ENCODE results near the gene ITPR2.
"Not testable (repeated sequence)": the region's sequence is repeated elsewhere in the genome, so short reads cannot be mapped to it uniquely, and the experiment has no call there.

ITPR2 gene

DNA sequence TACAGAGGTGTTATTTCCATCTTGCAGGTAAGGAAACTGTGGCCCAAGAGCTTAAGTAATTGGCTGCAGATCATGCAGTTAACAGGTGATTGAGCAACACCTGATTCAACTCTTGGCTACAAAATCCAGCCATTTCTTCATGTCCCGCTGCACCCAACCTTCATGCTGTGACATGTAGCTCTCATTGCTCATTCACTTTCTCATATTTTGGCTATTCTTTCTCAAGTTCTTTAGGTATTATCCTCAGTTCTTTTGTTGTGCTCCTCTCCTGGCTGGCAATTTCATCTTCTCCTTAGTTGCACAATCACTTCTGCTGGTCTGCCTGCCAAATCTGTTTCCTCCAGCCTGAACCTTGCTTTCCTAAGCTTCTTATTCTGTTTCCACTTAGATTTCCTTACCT, 336.8 kb downstream of the ITPR2 start:
- DNase-seq = no peak

DNA sequence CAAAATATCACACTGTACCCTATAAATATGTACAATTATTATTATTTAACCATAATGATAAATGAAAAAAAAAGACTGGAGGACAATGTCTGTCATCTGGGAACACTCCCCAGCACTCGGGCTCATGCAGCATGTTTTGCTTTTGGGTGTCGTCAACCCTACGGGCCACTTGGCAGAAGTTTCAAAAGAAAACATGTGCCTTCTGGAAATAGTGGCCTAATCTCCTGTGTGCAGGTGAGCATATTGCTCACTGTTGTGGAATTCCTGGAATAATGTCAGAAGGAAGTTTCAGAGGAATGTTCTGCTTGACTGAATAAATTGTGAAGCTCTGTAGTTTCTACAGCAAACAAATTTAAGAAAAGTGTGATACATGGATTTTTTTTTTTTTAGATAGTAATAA, 339.3 kb downstream of the ITPR2 start:
- DNase-seq = no peak

DNA sequence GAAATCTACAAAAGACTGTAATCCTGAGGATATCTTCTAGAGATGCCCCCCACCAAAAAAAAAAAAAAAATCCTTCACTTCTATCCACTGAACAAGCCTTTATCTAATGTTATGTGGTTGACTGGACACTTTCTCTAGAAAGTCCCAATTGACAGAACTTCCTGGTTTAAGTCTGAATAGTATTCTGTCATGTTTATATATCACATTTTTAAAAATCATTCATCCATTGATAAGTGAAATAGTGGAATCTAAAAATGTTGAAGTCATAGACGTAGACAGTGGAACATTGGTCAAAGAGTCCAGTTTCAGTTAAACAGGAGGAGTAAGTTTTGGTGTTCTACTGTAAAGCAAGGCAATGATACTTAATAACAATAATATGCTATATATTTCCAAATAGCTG, 340.6 kb downstream of the ITPR2 start:
- no peak for DNase-seq

DNA sequence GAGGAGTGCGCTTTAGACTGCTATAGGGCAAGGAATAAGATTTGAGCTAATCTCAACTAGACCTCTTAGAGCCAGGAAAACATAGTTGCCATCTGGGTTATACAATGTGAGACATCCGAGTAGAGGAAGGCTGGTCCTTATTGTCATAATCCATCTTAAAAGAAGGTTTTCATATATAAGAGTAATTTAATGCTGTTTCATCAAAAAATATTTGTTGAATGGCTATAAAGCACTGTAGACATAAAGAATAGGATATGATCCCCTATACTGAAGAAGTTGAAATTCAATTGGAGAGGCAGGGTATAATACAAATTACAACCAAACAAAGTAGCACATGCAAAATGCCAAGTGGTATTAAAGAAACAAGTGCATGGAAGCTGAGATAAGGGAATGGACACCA, 343.1 kb downstream of the ITPR2 start:
- no peak for DNase-seq

DNA sequence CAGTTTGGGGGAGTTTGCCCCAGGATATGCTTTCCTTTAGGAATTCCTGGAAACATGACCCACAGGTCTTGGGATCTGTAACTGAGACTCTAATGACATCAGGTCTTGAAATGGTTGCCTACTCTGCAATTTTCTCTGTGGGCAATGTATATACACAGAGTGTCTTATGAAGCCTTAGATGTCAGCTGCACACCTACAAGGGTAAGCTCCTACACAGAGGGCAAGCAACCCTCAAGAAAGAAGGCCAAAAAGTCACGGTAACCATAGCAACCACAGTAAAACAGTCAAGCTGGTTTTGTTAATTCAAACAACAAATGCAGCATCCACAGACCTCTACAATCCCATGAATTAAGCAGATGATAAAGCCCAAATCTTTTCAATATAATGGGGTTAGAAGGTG, 344.6 kb downstream of the ITPR2 start:
- DNase-seq = no peak

DNA sequence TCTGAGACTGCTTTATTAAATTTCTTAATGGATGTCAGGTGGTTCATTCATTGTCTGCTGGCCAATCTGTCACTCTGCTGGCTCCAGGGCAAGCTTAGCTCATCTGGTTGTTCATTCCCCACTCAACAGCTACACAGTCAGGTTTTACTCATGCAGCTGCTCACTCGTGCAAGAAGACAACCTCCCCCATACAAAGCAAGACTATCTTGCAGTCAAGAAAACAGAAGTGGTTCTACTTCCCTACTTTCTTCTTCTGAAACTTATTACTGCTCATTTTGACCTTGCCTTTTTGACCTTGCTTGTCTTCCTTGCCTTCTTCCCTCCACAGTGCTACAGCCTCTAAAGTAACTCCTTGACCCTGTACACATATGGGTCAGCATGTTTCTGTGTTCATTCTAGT, 359.7 kb downstream of the ITPR2 start:
- no peak for DNase-seq

DNA sequence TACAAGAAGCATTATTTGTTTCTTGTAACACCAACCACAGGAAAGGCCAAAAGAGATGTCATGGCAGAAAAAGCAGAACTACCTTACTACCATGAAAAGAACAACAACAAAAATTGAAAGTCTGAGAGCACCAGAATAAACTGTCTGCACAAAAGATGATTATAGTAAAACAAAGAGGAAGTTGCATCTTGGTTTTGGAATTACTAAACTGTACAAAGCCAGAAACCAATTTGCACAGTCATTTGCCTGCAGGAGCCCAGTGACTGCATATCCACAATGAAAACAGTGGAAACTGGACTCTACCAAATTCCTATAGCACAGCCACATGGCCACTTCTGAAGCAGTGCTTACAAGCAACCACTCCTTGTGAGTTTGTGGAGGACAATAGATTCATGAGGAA, 361.4 kb downstream of the ITPR2 start:
- no peak for DNase-seq

DNA sequence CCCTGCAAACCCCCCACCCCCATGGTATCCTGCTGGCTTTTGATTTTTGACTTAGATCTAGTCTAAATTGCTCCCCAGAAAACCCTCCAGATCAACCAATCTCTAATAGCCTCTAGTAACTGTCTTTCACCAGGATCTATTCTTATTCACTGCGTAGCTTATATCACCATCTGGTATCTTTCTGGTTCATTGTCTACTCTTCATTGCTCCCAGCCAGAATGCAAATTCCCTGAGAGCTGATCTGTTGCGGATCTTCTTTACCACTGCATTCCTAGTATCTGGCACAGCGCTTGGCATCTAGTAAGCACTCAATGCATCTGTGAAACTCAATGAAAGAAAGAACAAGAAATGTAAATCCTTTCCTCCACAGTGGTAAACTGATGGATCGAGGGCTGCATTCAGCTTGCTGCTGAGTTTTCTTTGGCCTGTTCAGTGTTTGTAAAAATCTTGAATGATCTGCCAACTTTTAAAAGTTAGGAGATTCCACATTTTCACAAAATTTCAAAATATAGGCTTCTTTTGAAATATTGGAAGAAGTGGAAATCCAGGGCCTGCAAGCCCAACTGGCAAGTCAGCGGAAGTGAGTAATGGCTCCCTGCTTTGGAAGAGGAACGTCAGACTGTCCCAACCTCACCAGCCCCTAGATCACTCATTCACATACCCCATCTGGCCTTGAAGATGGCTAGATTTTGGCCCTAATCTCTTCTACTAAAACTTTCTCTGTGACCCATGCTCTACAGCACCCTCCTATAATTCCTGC, 363.4 kb downstream of the ITPR2 start:
- no peak for DNase-seq

DNA sequence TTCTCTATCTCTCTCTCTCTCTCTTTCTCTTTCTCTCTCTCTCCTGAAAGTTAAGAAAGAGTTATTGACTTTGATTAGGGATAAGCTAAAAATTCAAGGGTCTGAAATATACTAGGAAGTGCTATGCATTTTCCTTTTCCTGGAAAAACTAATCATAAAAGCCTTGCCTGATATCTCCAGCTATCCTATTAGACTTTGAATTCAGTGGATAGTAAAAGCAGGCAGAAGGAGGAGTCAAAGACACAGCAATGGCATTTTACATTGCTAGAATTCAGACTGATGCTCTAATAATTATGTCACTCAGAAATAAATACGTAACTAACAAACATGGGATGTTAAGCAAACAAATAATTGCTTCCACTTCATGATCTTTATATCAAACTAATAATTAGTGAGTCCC, 365.6 kb downstream of the ITPR2 start:
- no peak for DNase-seq

DNA sequence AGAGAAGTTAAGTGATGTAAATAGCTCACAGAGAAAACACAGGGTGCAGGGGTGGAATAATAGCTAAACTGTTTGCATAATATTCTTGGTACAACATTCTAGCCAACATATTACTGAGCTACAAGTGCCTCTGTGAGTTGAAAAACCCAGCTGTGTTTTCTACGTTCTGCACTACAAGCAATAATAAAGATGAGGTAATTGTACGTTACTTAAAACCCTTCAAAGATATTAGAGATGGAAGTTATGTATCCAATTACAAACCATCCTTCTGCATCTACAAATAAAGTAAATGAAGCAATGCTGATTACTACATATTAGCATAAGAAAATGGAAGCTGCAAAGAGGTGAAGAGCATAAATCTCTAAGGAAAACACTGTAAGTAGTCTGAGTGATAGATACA, 366.3 kb downstream of the ITPR2 start:
- no peak for DNase-seq

DNA sequence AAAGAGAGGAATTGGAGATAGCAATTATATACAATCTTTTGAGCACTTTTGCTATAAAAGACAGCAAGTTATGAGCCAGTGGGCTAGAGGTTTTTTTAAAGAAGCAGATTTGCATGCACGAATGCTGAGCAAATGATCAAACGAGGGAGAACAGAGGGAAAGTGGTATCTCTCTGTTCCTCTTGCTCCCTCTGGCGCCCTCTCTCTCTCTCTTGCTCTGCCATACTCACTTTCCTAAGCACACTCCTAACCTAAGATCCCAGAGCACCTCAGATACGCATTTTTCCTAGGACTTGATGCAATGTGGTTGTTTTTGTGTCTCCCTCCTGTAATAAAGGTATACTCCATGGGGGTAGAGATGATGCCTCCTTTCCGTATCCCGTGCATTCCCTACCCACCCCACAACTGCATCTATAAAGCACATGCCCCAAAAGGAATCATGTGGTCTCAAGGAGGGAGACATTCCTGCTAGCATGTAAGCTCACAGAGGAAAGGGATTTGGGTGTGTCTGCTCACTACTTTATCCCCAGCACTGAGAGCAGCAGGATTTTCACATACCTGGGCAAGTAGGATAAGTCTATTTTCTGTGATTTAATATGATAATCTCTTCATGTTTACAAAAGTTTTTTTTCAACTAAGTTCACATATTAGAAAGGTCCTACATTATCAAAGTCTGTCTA, 367.4 kb downstream of the ITPR2 start:
- DNase-seq = no peak

DNA sequence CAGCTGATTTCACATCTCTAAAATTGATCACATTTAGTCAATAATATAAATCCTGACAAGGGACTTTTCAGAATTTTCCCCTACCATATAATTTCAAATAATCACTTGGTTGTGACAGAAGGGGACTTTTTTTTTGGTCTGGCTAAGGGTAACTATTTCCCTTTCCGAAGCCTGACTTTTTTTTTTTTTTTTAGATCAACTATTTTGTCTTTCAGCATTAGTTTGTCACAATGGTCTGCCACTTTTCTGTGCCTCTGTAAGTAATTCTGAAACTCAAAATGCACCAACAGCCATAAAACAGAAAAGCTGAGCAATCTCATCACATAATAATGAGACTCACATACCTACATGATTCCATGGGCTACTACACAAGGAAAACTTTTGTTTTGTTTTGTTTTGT, 371.2 kb downstream of the ITPR2 start:
- DNase-seq = no peak

DNA sequence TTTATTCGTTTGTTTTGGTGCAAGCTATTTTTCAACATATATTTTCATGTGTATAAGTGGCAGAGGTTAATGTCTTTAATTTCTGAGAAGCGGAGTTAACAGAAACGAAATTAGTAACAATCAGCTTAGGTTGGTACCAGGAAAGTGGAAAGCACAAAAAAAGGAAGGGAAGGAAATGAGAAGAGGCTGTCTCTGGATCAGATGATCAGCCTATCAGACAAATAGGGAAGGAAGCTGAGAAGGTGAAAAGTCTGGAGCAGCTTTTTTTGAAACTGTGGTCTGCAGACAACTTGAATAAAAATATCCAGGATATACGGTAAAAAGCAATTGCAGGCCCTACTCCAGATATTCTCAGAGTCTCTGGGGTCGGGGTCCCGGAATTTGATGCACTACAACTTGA, 372.6 kb downstream of the ITPR2 start:
- DNase-seq = no peak

DNA sequence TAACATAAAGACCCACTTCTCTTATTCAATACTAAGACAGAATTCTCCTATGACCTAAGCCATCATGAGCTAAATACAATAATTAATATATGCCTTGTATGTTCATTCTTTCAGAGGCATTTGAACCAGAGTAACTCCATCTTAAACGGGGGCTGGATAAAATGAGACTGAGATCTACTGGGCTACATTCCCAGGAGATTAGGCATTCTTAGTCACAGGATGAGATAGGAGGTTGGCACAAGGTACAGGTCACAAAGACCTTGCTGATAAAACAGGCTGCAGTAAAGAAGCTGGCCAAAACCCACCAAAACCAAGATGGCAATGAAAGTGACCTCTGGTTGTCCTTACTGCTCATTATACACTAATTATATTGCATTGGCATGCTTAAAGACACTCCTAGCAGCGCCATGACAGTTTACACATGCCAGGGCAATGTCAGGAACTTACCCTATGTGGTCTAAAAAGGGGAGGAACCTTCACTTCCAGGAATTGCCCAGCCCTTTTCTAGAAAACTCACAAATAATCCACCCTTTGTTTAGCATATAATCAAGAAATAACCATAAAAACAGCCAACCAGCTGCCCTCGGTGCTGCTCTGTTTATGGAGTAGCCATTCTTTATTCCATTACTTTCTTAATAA, 376.9 kb downstream of the ITPR2 start:
- no peak for DNase-seq

DNA sequence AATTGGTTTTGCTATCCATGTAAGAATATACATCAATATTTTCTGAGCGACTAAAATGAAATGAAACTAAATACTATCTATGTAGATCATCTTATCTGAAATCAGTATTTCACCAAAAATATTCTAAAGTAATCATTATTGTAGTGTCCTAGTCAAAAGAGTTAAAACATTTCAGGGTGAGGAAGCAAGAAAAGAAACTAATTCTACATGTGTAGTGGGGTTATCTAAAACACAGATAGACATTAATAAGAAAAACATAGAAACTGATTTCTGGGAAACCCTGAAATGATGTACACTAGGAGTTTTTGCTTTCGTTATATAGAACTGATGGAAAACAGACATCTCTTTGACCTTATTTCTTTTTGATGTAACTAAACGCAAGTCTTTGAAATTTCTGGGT, 379.7 kb downstream of the ITPR2 start:
- no peak for DNase-seq

DNA sequence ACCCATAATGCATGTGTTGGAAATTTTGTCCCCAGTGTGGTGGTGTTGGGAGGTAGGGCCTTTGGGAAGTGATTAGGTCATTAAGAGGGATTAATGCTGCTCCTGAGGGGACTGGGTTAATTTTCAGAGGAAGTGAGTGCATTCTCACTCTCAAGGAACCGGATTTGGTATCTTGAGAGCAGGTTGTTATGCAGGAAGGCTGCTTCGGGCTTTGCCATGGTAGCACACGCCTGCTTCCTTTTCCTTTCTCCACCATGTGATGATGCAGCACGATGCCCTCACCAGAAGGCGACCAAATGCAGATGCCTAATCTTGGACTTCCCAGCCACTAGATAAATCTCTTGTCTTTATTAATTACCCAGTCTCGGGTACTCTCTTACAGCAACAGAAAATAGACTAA, 380.5 kb downstream of the ITPR2 start:
- no peak for DNase-seq

DNA sequence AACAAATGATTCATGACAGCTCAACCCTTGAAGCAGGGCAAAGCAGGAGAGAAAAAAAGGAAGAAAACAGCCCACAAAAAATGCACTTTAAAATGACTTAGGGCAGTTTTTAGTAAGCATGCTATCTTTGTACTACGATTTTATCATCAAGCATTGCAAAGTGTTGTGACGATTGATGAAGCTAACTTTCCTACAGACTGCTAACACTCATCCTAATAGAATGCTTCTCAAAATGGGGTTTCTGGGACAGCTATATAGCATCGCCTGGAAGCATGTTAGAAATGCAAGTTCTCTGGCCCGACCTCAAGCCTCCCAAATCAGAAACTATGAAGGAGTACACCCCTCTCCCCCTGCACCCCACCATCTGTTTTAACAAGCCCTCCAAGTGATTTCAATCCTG, 381.2 kb downstream of the ITPR2 start:
- DNase-seq = no peak

DNA sequence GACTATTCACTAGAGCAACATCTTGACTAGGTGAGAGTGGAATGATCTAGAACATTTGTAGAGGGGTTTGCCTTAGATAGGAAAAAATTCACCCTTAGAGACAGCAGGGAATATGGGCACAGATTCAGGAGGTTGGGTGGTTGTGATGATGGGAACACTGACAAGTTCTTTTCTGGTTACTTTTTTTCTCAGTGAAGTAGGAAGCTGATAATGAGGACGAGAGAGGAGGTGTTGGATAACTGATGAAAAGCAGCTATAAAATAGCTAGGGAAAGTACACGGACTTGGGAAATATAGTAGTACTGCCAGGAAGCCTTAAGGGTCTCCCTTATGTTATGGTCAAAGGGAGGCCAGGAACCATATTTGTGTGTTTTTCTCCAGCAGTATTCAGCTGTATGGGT, 387.1 kb downstream of the ITPR2 start:
- no peak for DNase-seq

DNA sequence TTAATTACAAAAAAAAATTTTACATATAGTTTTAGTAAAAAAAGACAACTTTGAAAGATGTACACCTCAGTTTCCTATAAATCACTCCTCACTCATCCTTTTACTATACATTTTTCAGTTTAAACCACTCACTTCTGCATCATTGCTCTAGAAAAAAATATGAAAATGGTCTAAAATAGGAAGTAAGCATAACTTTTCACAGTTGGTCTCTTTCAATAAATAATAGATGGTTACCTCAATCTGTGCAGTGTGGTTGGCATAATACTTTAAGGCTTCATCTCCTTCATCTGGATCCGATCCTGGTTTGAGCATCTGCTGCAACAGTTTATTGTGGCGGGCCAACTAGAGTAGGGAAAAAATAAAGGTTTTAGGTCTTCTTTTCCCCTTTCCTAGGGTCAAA, 389.7 kb downstream of the ITPR2 start:
- DNase-seq = no peak

DNA sequence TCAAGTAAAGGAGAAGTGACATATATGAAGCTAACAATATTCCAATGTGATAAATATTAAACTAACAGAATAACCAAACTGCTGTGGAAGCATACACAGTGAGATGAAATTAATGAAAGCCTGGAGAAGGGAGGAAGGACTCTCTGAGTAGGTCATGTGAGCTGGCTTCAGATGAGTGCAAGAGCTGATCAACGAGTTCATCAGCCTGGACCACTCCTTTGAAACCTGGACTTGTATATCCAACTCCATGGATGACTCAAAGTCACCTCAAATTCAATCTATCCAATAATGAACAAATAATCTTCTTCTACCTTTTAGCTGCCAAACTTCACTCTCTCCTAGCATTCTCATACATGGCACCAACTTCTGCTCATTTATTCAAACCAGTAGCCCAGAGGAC, 391.6 kb downstream of the ITPR2 start:
- no peak for DNase-seq

DNA sequence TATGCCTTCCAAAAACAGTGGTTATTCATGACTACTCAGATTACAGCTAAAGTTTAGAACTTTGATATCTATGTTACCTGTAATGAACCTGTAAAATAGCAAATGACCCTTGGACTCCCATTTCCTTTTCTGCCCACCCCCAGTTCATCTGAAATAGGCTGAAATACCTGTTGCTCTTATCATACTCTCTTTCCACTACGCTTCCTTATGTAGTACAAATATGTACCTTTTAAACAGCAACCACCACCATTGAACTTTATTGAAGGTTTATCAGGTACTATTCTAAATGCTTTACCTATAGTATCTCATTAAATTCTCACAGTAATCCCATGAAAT, 398.0 kb downstream of the ITPR2 start:
- no peak for DNase-seq

DNA sequence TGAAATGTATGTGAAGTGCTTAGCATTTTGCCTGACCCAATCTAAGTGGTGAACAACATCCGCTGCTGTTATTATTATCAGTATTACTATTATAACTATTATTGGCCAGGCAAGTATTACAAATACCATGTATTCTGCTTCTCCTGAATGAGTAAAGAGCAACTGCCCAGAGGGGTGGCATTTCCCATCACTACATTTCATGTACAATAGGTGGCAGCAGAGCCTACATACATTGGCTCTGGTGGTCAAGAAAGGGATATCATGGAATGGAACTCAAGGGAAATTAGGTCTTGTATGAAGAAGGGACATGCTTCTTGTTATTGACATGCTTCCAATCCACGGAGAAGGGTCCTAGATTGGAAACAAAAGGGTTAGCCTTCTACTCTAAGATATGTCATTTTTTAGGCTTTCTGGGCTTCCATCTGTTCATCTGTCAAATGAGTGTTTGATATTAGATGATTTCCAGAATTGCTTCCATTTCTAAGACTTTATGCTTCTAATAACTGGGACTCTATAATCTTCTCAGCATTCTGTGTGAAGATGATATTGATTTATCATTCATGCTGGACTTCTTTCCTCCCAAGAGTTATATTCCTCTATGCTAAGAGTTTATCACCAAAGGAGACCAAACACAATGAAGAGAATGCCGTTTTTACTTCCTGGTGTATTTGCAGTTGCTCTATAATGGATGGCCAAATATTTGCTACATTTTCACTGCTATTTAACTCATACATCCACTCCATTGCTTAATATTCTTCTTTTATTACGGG, 398.5 kb downstream of the ITPR2 start:
- DNase-seq = no peak

DNA sequence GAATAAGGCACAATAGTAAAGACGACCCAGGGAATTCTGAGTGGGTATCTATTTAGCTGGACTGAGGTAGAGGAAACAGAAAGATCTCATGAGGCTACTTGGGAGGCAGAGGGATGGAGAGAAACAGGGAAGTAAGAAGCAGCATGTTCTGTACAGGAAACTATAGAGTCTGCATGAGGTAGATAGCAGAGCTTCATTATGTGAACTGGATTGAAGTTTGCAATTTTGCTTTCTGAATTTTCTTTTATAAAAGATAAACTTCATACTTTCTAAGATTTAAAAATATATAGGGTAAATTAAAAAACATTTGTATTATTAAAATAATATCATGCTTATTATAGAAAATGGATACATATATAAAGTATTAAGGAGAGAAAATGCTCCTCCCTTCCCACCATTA, 399.3 kb downstream of the ITPR2 start:
- DNase-seq = not testable (repeated sequence)

DNA sequence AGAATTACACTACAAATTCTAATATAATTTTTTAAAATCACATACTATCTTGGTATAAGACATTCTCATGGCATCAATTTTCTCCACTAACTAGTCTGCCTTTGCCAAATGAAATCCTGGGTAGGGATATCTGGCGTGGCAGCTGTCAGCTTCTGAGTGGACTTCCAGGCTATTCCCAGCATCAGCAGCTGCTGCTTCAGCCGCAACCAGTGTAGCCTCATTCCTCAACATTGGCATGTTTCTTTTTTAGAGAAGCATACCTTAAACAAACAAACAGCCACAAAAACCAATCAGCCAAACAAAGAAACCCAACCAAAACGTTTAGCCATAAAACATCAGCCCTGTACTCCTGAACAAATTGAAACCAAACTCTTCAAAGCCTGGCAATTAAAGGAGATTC, 401.8 kb downstream of the ITPR2 start:
- no peak for DNase-seq

Data from activated naive CD4-positive, alpha-beta T cell treated with Interleukin-2 at 50 U/mL for 16 hours (primary cell).